Right renal cortex interstitium (tissue), 3 donors: ENCODE measurements around the gene DCAF6. TPM values are rescaled to one million over a fixed set of nuclear protein-coding genes. Genes with fewer than 3 reads are reported as not detected.
"Not testable (repeated sequence)": the region's sequence is repeated elsewhere in the genome, so short reads cannot be mapped to it uniquely, and the experiment has no call there.

Source experiments
- DNase-seq, 3 donors: peaks; one replicate each; pipeline ENCODE4 v3.0.0-alpha.2; 2013; ENCODE audit warnings: low read depth in 3 of 3, low spot score in 2 of 3
- polyA plus RNA-seq, 3 donors: library from polyadenylated mRNA; unstranded; fragments of 120-200 nt; gene quantifications; one replicate each; pipeline ENCODE4 v1.2.1, GENCODE V29; 2013; ENCODE audit not compliant: insufficient read length in 3 of 3

Gene DCAF6
- polyA plus RNA-seq = 10 to 100 TPM; 73.7 to 84.4 (median 82.3) TPM

- peak; percentile 99 for DNase-seq
These were observed at the start of gene DCAF6 for GRCh38 chr1:167936068-167936929. Gene DCAF6, plus strand, starts transcription at chr1:167936683. Its CDS starts 229 bp downstream, at chr1:167936912.

GRCh38 chr1:167887187-167887586 lies 49.3 kb upstream of the DCAF6 start:
- not testable (repeated sequence) for DNase-seq

- DNase-seq = no peak
These were observed 46.1 kb upstream of the DCAF6 start for GRCh38 chr1:167890400-167890799.

- DNase-seq = no peak
These were observed 42.7 kb upstream of the DCAF6 start for GRCh38 chr1:167893798-167894197.

GRCh38 chr1:167898578-167899222 lies 37.8 kb upstream of the DCAF6 start:
- DNase-seq = no peak

- no peak for DNase-seq
These were observed 37.2 kb upstream of the DCAF6 start for GRCh38 chr1:167899253-167899681.

GRCh38 chr1:167900907-167901306 lies 35.6 kb upstream of the DCAF6 start:
- DNase-seq = no peak

- DNase-seq = no peak
These were observed 31.8 kb upstream of the DCAF6 start for GRCh38 chr1:167904652-167905130.

- no peak for DNase-seq
These were observed 31.3 kb upstream of the DCAF6 start for GRCh38 chr1:167905182-167905581.

GRCh38 chr1:167905671-167906070 lies 30.8 kb upstream of the DCAF6 start:
- DNase-seq = no peak

- no peak for DNase-seq
These were observed 26.7 kb upstream of the DCAF6 start for GRCh38 chr1:167909691-167910180.

GRCh38 chr1:167910530-167910929 lies 26.0 kb upstream of the DCAF6 start:
- DNase-seq = no peak

- no peak for DNase-seq
These were observed 25.1 kb upstream of the DCAF6 start for GRCh38 chr1:167911413-167911812.

GRCh38 chr1:167912294-167912693 lies 24.2 kb upstream of the DCAF6 start:
- no peak for DNase-seq

GRCh38 chr1:167913895-167914496 lies 22.5 kb upstream of the DCAF6 start, which contains the start of gene ADCY10:
Gene ADCY10, minus strand, starts transcription at chr1:167914134. Its CDS starts 8,994 bp downstream, at chr1:167905140.
- DNase-seq = no peak

- no peak for DNase-seq
These were observed 20.9 kb upstream of the DCAF6 start for GRCh38 chr1:167915569-167915968.

GRCh38 chr1:167916766-167917511 lies 19.5 kb upstream of the DCAF6 start:
- DNase-seq = no peak

GRCh38 chr1:167922023-167922422 lies 14.5 kb upstream of the DCAF6 start:
- DNase-seq = no peak

- DNase-seq = no peak
These were observed 13.8 kb upstream of the DCAF6 start for GRCh38 chr1:167922611-167923074.
